ENCODE data around the gene TNFRSF1A.

GRCh38 chr12:6306151-6306550, 35.7 kb downstream of the TNFRSF1A start:
- TF ChIP-seq CTCF (conservative IDR thresholded peaks at IDR 0.05; ENCODE audit: low read depth, low read length) (no peak), EZH2 (IDR thresholded peaks at IDR 0.05; ENCODE audit: borderline replicate concordance, low read depth, low read length, poor library complexity, severe bottlenecking) (no peak)
